Ectodermal cell (in vitro differentiated cells): ENCODE measurements around the gene IL21R.

Experiments
- H3K27ac ChIP-seq: 2 replicates; pipeline ENCODE4 v1.7.0; 2013; ENCODE audit warnings: mild to moderate bottlenecking, low read depth, low read length; ENCODE audit not compliant: insufficient read depth, poor library complexity, severe bottlenecking
- H3K27me3 ChIP-seq: 2 replicates; pipeline ENCODE4 v1.7.0; 2013; ENCODE audit warnings: mild to moderate bottlenecking, low read length; ENCODE audit not compliant: insufficient read depth, control insufficient read depth, poor library complexity, severe bottlenecking
- H3K36me3 ChIP-seq: one replicate; pipeline ENCODE4 v1.7.0; 2013; ENCODE audit warnings: low read length; ENCODE audit not compliant: control insufficient read depth, insufficient read depth
- H3K4me1 ChIP-seq: one replicate; pipeline ENCODE4 v1.7.0; 2013; ENCODE audit warnings: low read length; ENCODE audit not compliant: control insufficient read depth, insufficient read depth
- H3K4me3 ChIP-seq: 2 replicates; pipeline ENCODE4 v1.7.0; 2013; ENCODE audit warnings: low read depth, low read length, control low read depth; ENCODE audit not compliant: insufficient read depth
- H3K9me3 ChIP-seq: 2 replicates; pipeline ENCODE4 v1.7.0; 2013; ENCODE audit warnings: mild to moderate bottlenecking, low read length, moderate library complexity; ENCODE audit not compliant: control insufficient read depth
- WGBS, 2 experiments: methylation state at CpG; one replicate each; pipeline ENCODE4 v1.1.7; 2013; ENCODE audit warnings: missing lambda C conversion rate in 2 of 2; 5-methylcytosine and 5-hydroxymethylcytosine counted together

The IL21R gene

DNA sequence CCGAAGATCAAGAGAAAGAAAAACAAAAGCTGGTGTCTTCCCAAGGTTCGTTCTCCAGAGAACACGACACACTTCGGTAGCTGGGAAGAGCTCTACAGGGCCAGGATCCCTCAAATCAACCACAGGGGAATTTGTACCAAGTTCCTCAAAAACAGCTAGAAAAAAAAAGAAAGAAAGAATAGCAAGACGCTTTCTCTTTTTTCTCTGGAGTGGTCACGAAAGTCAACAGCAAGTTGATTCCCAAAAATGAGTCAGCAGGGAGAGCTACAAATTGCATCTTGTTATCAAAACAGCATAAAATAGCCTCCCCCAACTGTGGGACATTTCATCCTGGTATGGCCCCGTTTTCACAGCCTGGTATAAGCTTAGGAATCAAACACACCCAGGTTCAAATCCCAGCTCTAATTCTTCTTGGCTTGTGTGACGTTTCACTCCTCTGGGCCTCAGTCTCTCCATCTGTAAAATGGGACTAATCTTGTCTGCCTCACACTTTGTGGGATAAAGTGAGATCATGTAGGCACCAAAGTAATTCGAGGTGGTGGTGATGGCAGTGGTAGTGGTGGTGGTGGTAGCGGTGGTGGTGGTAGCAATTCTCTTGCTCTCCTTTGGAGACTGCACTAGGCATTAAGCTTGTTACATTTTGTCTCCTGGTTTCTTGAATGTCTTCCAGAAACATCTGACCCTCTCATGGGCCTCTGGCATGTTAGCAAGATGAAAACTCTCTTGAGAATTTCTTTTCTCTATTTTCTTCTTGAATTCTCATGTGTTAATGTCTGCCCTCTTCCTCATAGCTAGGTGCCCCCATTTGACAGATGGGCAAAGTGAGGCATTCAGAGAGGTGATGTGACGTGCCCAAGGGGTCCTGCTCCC lies 988 bp upstream of the IL21R start:
- peaks cover 12% of the 10 kb centered on the region for H3K4me1 ChIP-seq
- no peak overlapping the region for H3K4me3 ChIP-seq
- H3K9me3 ChIP-seq = no peaks in the 10 kb centered on the region
- no peak overlapping the region for H3K27ac ChIP-seq
- H3K27me3 ChIP-seq = no peaks in the 10 kb centered on the region
- H3K36me3 ChIP-seq = no peaks in the 10 kb centered on the region
- WGBS, 2 experiments = 89 to 91% methylated on average over 11 of the region's 11 CpGs

DNA sequence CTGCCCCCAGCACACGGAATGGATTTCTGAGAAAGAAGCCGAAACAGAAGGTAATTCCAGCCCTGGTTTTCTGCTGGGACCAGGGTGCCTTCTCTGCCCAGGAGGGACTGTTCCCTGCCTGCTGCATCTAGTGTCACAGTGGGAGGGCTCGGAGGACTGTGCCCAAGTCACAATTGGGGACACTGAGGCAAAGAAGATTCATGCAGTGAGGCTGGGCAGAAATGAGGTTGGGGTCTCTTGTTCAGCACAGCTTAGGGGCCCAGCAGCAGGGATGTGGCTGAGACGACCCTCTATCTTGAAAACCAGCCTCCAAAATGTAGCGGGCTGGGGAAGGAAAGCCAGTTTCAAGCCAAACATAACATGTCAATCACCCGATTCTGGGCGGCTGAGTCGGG lies 592 bp downstream of the IL21R start:
- 82 to 86% methylated on average over 8 of the region's 8 CpGs for WGBS, 2 experiments
- H3K36me3 ChIP-seq = no peaks in the 10 kb centered on the region
- H3K4me1 ChIP-seq = peaks cover 18% of the 10 kb centered on the region
- no peak overlapping the region for H3K27ac ChIP-seq
- H3K4me3 ChIP-seq = no peak overlapping the region
- H3K9me3 ChIP-seq = no peaks in the 10 kb centered on the region
- H3K27me3 ChIP-seq = no peaks in the 10 kb centered on the region

DNA sequence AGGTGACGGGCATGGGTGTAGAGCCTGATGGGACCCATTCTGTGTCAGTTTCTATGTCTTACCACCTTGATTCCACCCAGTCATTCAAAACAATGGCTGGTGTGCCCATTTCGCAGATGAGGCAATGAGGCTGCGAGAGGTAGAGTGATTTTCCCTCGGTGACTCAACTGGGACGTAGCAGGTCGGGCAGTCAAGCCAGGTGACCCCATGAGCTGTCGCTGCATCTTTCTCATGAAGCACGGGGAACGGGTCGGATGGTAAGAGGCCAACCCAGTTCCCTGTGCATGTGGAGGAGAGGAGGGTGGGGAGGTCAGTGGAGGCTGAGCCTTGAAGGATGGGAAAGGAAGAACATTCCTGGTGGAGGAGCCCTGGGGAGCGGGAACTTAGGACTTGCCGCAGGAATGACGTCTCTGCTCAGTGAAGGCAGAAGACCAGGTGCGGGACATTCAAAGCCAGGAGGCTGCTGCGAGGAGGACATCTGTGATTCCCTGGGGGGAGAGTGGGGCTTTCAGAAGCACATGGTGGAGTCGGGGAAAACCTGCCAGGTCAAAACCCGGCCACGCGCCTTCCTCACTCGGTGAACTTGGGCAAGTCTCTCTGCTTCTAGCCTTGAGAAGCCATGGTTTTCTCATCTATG lies 1.1 kb downstream of the IL21R start:
- no peak overlapping the region for H3K4me3 ChIP-seq
- no peaks in the 10 kb centered on the region for H3K27me3 ChIP-seq
- H3K9me3 ChIP-seq = no peaks in the 10 kb centered on the region
- 92 to 93% methylated on average over 20 of the region's 20 CpGs for WGBS, 2 experiments
- H3K36me3 ChIP-seq = no peaks in the 10 kb centered on the region
- H3K4me1 ChIP-seq = peaks cover 18% of the 10 kb centered on the region
- H3K27ac ChIP-seq = no peak overlapping the region

GRCh38 chr16:27403601-27403992 lies 1.6 kb downstream of the IL21R start:
- 75 to 79% methylated on average over 6 of the region's 6 CpGs for WGBS, 2 experiments
- Histone ChIP-seq H3K4me3 (no peak overlapping the region), H3K36me3 (no peaks in the 10 kb centered on the region), H3K27ac (no peak overlapping the region), H3K9me3 (no peaks in the 10 kb centered on the region), H3K4me1 (peaks cover 18% of the 10 kb centered on the region), H3K27me3 (no peaks in the 10 kb centered on the region)

GRCh38 chr16:27404163-27404823 lies 2.3 kb downstream of the IL21R start:
- peaks cover 18% of the 10 kb centered on the region for H3K4me1 ChIP-seq
- no peaks in the 10 kb centered on the region for H3K9me3 ChIP-seq
- no peaks in the 10 kb centered on the region for H3K36me3 ChIP-seq
- no peaks in the 10 kb centered on the region for H3K27me3 ChIP-seq
- H3K27ac ChIP-seq = no peak overlapping the region
- 90 to 92% methylated on average over 10 of the region's 10 CpGs for WGBS, 2 experiments
- no peak overlapping the region for H3K4me3 ChIP-seq

GRCh38 chr16:27405546-27406451 lies 3.8 kb downstream of the IL21R start:
- Histone ChIP-seq H3K27me3 (no peaks in the 10 kb centered on the region), H3K36me3 (no peaks in the 10 kb centered on the region), H3K9me3 (no peaks in the 10 kb centered on the region), H3K27ac (no peak overlapping the region), H3K4me3 (no peak overlapping the region), H3K4me1 (peaks cover 18% of the 10 kb centered on the region)
- WGBS, 2 experiments = 76 to 78% methylated on average over 17 to 19 of the region's 19 CpGs

- H3K27me3 ChIP-seq = no peaks in the 10 kb centered on the region
- H3K27ac ChIP-seq = no peak overlapping the region
- 86 to 87% methylated on average over 6 of the region's 6 CpGs for WGBS, 2 experiments
- H3K36me3 ChIP-seq = no peaks in the 10 kb centered on the region
- H3K4me1 ChIP-seq = peaks cover 18% of the 10 kb centered on the region
- H3K4me3 ChIP-seq = no peak overlapping the region
- no peaks in the 10 kb centered on the region for H3K9me3 ChIP-seq
These were observed 4.6 kb downstream of the IL21R start for GRCh38 chr16:27406511-27407128.

- Histone ChIP-seq H3K4me1 (peaks cover 13% of the 10 kb centered on the region), H3K36me3 (no peaks in the 10 kb centered on the region), H3K27ac (no peak overlapping the region), H3K4me3 (no peak overlapping the region), H3K9me3 (no peaks in the 10 kb centered on the region), H3K27me3 (no peaks in the 10 kb centered on the region)
- 94 to 97% methylated on average over 2 of the region's 2 CpGs for whole genome bisulfite sequencing, 2 experiments
These were observed 5.2 kb downstream of the IL21R start for GRCh38 chr16:27407133-27407532.

GRCh38 chr16:27408012-27408601 lies 6.1 kb downstream of the IL21R start:
- Histone ChIP-seq H3K9me3 (no peaks in the 10 kb centered on the region), H3K4me1 (peaks cover 7% of the 10 kb centered on the region), H3K36me3 (no peaks in the 10 kb centered on the region), H3K27ac (no peak overlapping the region), H3K27me3 (no peaks in the 10 kb centered on the region), H3K4me3 (no peak overlapping the region)
- 90 to 91% methylated on average over 3 of the region's 3 CpGs for WGBS, 2 experiments
